ENCODE measurements around the gene GSTP1. TPM values are rescaled to one million over a fixed set of nuclear protein-coding genes. Genes with fewer than 3 reads are reported as not detected.
A peak's percentile ranks its signal among the peaks of the same experiment; 100 is the strongest.
"Not testable (repeated sequence)": the region's sequence is repeated elsewhere in the genome, so short reads cannot be mapped to it uniquely, and the experiment has no call there.

GSTP1 gene
- total and polyA plus RNA-seq, 12 donors: 249 to 642 (median 332) TPM

- H3K4me1 ChIP-seq: peaks cover 0 to 42% (median 16%) of the 10 kb centered on the region in 9 donors
- intact Hi-C loops (cut with DNase I): loop anchor here in 1 of 10 donors (10.0 kb wide), 1 partner anchor 81 kb away; the partner anchor contains the start of genes CDK2AP2 and PITPNM1
- no peak for ATAC-seq
- no peak for DNase-seq
- no peaks in the 10 kb centered on the region for H3K27me3 ChIP-seq
- no peaks in the 10 kb centered on the region for H3K9me3 ChIP-seq
- WGBS, 2 donors: 93 to 94% methylated on average over 4 of the region's 4 CpGs
- TF ChIP-seq CTCF (IDR thresholded peaks at IDR 0.05): no peak
- no peak overlapping the region for H3K27ac ChIP-seq
- H3K4me3 ChIP-seq: no peak overlapping the region
- H3K36me3 ChIP-seq: peaks cover 0 to 46% (median 6%) of the 10 kb centered on the region in 9 donors
Measured at GRCh38 chr11:67585911-67586310, 2.3 kb downstream of the GSTP1 start.

GRCh38 chr11:67586568-67587250 lies 3.1 kb downstream of the GSTP1 start:
- peaks cover 0 to 42% (median 16%) of the 10 kb centered on the region in 9 donors for H3K4me1 ChIP-seq
- H3K4me3 ChIP-seq: no peak overlapping the region
- no peak for DNase-seq
- H3K27me3 ChIP-seq: no peaks in the 10 kb centered on the region
- ATAC-seq: no peak
- peaks cover 0 to 46% (median 6%) of the 10 kb centered on the region in 9 donors for H3K36me3 ChIP-seq
- intact Hi-C loops (cut with DNase I): loop anchor here in 1 of 10 donors (10.0 kb wide), 1 partner anchor 82 kb away; the partner anchor contains the start of genes CDK2AP2 and PITPNM1
- H3K9me3 ChIP-seq: no peaks in the 10 kb centered on the region
- no peak overlapping the region for H3K27ac ChIP-seq
- TF ChIP-seq CTCF (IDR thresholded peaks at IDR 0.05): no peak
- 84 to 86% methylated on average over 4 to 5 of the region's 5 CpGs for WGBS, 2 donors

- no peak for ATAC-seq
- H3K4me1 ChIP-seq: peaks cover 0 to 30% (median 9%) of the 10 kb centered on the region in 9 donors
- WGBS, 2 donors: 96% methylated on average over 1 of the region's 1 CpG
- DNase-seq: no peak
- no peak overlapping the region for H3K4me3 ChIP-seq
- no peaks in the 10 kb centered on the region for H3K27me3 ChIP-seq
- TF ChIP-seq CTCF (IDR thresholded peaks at IDR 0.05): no peak
- intact Hi-C loops (cut with DNase I): loop anchor here in 1 of 10 donors (10.0 kb wide), 1 partner anchor 83 kb away; the partner anchor contains the start of genes CDK2AP2 and PITPNM1
- H3K9me3 ChIP-seq: no peaks in the 10 kb centered on the region
- peak overlapping the region in 1 of 10 donors; percentile 67 for H3K27ac ChIP-seq
- H3K36me3 ChIP-seq: peaks cover 0 to 46% (median 6%) of the 10 kb centered on the region in 9 donors
Measured at GRCh38 chr11:67588136-67588503, 4.5 kb downstream of the GSTP1 start.

- intact Hi-C loops (cut with DNase I): loop anchor here in 1 of 10 donors (10.0 kb wide), 1 partner anchor 84 kb away; the partner anchor contains the start of genes CDK2AP2 and PITPNM1
- H3K27ac ChIP-seq, DNase-seq, H3K9me3 ChIP-seq, H3K4me3 ChIP-seq, H3K27me3 ChIP-seq, ATAC-seq: not testable (repeated sequence)
- 77 to 80% methylated on average over 11 of the region's 11 CpGs for WGBS, 2 donors
- peaks cover 0 to 28% (median 9%) of the 10 kb centered on the region in 9 donors for H3K4me1 ChIP-seq
- peaks cover 0 to 46% (median 6%) of the 10 kb centered on the region in 9 donors for H3K36me3 ChIP-seq
Measured at GRCh38 chr11:67588899-67589415, 5.3 kb downstream of the GSTP1 start.

Data from heart right ventricle (tissue), 16 donors.